Endothelial cell (in vitro differentiated cells): ENCODE data around the gene TM7SF3. TPM values are rescaled to one million over a fixed set of nuclear protein-coding genes. Genes with fewer than 3 reads are reported as not detected.

Experiments used
- DNase-seq: peaks from one replicate; pipeline ENCODE4 v3.0.0; 2021; ENCODE audit warnings: low spot score
- H3K27ac Mint-ChIP-seq: one replicate; pipeline ENCODE4 v1.8.0; 2021; ENCODE audit warnings: mixed read lengths, inconsistent platforms; ENCODE audit not compliant: unreplicated experiment
- H3K27me3 Mint-ChIP-seq: one replicate; pipeline ENCODE4 v1.8.0; 2021; ENCODE audit warnings: mild to moderate bottlenecking, moderate library complexity, mixed read lengths, inconsistent platforms; ENCODE audit not compliant: unreplicated experiment
- H3K36me3 Mint-ChIP-seq: one replicate; pipeline ENCODE4 v1.8.0; 2021; ENCODE audit warnings: mild to moderate bottlenecking, low read depth, mixed read lengths, inconsistent platforms; ENCODE audit not compliant: unreplicated experiment
- H3K4me1 Mint-ChIP-seq: one replicate; pipeline ENCODE4 v1.8.0; 2021; ENCODE audit warnings: mild to moderate bottlenecking, mixed read lengths, inconsistent platforms; ENCODE audit not compliant: unreplicated experiment
- H3K4me3 Mint-ChIP-seq: one replicate; pipeline ENCODE4 v1.8.0; 2021; ENCODE audit warnings: mild to moderate bottlenecking, mixed read lengths, inconsistent platforms; ENCODE audit not compliant: unreplicated experiment
- H3K9me3 Mint-ChIP-seq: one replicate; pipeline ENCODE4 v1.8.0; 2021; ENCODE audit warnings: mixed read lengths, inconsistent platforms; ENCODE audit not compliant: unreplicated experiment
- CTCF ChIP-seq: fragments of 200-600 bp; sonication (generic); IDR thresholded peaks from one replicate; pipeline ENCODE4 v1.5.0; 2021; ENCODE audit warnings: antibody characterized with exemption; ENCODE audit not compliant: unreplicated experiment
- total RNA-seq: library from RNA; stranded (reverse); fragmentation: NEBNext Ultra II Directional; extraction: Animal tissue kit (Norgen Biotek cat#: 25700); gene quantifications from one replicate; pipeline ENCODE4 v1.2.1, GENCODE V29; 2021; ENCODE audit not compliant: unreplicated experiment

The TM7SF3 gene
- total RNA-seq, 1 donor from 2014 or later: 72.9 TPM

- peaks cover 38% of the 10 kb centered on the region for H3K4me1 Mint-ChIP-seq
- H3K27me3 Mint-ChIP-seq: peaks cover 1% of the 10 kb centered on the region
- peak overlapping the region; percentile 33 for H3K27ac Mint-ChIP-seq
- H3K4me3 Mint-ChIP-seq: no peak overlapping the region
- DNase-seq: no peak
- peaks cover 13% of the 10 kb centered on the region for H3K36me3 Mint-ChIP-seq
- TF ChIP-seq CTCF: no peak
- H3K9me3 Mint-ChIP-seq: no peaks in the 10 kb centered on the region
These were observed 12.5 kb downstream of the TM7SF3 start for GRCh38 chr12:27001663-27002062.

GRCh38 chr12:27000961-27001360 lies 13.2 kb downstream of the TM7SF3 start:
- Mint-ChIP-seq H3K27ac (peak overlapping the region; percentile 86), H3K4me3 (no peak overlapping the region), H3K36me3 (peaks cover 13% of the 10 kb centered on the region), H3K4me1 (peaks cover 38% of the 10 kb centered on the region), H3K27me3 (peaks cover 1% of the 10 kb centered on the region), H3K9me3 (no peaks in the 10 kb centered on the region)
- no peak for DNase-seq
- TF ChIP-seq CTCF: no peak

- TF ChIP-seq CTCF: no peak
- no peak for DNase-seq
- no peaks in the 10 kb centered on the region for H3K27me3 Mint-ChIP-seq
- H3K36me3 Mint-ChIP-seq: peaks cover 26% of the 10 kb centered on the region
- H3K4me1 Mint-ChIP-seq: peaks cover 23% of the 10 kb centered on the region
- H3K4me3 Mint-ChIP-seq: no peak overlapping the region
- no peak overlapping the region for H3K27ac Mint-ChIP-seq
- H3K9me3 Mint-ChIP-seq: no peaks in the 10 kb centered on the region
These were observed 17.2 kb downstream of the TM7SF3 start for GRCh38 chr12:26997003-26997402.

GRCh38 chr12:26995706-26996105 lies 18.5 kb downstream of the TM7SF3 start:
- H3K27me3 Mint-ChIP-seq: no peaks in the 10 kb centered on the region
- H3K36me3 Mint-ChIP-seq: peaks cover 26% of the 10 kb centered on the region
- H3K9me3 Mint-ChIP-seq: no peaks in the 10 kb centered on the region
- TF ChIP-seq CTCF: no peak
- no peak overlapping the region for H3K27ac Mint-ChIP-seq
- no peak for DNase-seq
- no peak overlapping the region for H3K4me3 Mint-ChIP-seq
- H3K4me1 Mint-ChIP-seq: peaks cover 10% of the 10 kb centered on the region

GRCh38 chr12:26994109-26994508 lies 20.1 kb downstream of the TM7SF3 start:
- H3K27ac Mint-ChIP-seq: no peak overlapping the region
- H3K27me3 Mint-ChIP-seq: no peaks in the 10 kb centered on the region
- DNase-seq: no peak
- peaks cover 32% of the 10 kb centered on the region for H3K36me3 Mint-ChIP-seq
- TF ChIP-seq CTCF: no peak
- peaks cover 3% of the 10 kb centered on the region for H3K4me1 Mint-ChIP-seq
- H3K4me3 Mint-ChIP-seq: no peak overlapping the region
- H3K9me3 Mint-ChIP-seq: no peaks in the 10 kb centered on the region
